CD4-positive, alpha-beta T cell treated with Interferon alpha-2 for 1 hour (primary cell): ENCODE data around the gene SMIM11.
"Not testable (repeated sequence)": the region's sequence is repeated elsewhere in the genome, so short reads cannot be mapped to it uniquely, and the experiment has no call there.

ENCODE experiments used
- DNase-seq, 2 donors: peaks; one replicate each; pipeline ENCODE4 v3.0.0-alpha.2; 2020 to 2022

The SMIM11 gene, protein sequence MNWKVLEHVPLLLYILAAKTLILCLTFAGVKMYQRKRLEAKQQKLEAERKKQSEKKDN

DNA sequence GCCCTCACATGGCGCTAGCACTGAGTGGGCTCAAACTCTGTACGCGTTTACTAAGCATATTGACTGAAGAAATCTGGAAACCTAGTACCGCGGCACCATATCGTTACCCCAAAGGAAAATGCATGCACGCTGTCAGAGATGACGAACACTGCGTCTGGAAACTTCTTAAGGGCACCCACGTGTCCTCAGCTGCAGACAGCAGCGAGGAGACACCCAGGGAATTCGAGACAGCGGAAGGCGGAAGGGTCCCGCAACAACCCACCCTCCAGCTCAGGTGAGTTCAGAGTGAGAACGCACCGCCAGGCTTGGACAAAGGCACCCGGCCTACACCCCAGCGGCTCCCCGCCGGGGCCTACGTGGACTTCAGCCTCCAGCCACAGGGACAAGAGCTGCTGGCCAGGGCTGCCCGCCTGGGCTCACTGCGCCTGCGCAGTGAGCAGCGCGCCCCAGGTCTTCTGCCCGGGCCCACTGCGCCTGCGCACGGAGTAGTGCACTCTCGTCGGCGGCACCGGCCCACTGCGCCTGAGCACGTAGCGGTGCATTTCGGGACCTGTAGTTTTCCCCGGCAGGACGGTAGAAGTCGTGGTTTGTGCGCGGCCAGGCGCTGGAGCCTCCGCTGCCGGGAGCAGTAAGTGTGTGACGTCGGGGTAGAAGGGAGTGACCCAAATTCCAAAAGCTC is at the start of gene SMIM11:
SMIM11 (plus strand) TSS at position 568 of the 679 bp plus-strand sequence. CDS start 3,998 bp downstream, outside the sequence.
- DNase-seq = not testable (repeated sequence)

GRCh38 chr21:34330055-34330454 is 45.3 kb upstream of the SMIM11 start:
- DNase-seq = no peak

DNA sequence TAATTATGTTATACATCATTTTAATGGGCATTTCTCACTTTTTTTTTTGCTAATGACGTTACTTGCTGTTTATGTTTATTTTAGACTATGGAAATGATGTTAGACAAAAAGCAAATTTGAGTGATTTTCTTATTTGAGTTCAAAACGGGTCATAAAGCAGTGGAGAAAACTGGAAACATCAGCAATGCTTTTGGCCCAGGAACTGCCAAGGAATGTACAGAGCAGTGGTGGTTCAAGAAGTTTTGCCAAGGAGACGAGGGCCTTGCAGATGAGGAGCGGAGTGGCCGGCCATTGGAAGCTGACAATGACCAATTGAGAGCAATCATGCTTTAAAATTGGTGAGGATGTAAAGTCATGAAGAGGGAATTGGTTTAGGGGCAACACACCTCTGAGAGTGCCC is 43.6 kb upstream of the SMIM11 start:
- no peak for DNase-seq

DNA sequence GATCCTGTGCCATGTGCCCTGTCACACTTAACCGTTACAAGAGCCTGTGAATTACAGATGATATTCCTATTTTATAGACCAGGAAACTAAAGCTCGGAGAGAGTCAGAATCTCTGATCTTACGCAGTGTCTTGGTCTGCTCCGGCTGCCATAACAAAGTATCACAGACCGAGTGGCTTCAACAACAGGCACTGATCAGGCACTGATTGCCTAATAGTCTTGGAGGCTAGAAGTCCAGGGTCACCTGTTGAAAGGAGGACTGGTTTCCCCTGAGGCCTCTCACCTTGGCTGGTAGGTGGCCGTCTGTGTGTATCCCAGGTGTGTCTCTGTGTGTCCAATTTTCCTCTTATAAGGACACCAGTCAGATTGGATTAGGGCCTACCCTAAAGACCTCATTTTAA is 43.0 kb upstream of the SMIM11 start:
- no peak for DNase-seq

- no peak for DNase-seq
These were observed 42.1 kb upstream of the SMIM11 start for GRCh38 chr21:34333121-34333739.

DNA sequence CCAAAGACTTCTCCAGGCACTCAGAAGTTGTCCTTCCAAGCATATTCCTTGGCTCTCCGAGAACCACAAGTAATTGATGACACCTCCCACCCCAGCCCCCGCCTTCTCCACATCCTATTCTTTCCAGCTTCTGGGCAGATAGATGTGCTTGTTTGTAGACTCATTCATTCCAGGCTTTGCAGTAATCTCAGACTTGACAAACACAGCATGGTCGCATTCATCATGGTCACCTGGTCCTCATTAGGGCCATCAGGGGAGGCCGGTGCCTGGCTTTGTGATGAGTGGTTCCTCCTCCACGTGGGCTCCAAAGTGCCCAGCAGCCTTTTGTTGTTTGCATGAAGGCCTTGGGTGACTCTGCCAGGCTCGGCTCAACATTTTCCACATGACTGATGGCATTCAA is 40.0 kb upstream of the SMIM11 start:
- DNase-seq = no peak

GRCh38 chr21:34336245-34336644 is 39.1 kb upstream of the SMIM11 start:
- DNase-seq = no peak

- DNase-seq = no peak
These were observed 38.4 kb upstream of the SMIM11 start for GRCh38 chr21:34336756-34337391.

GRCh38 chr21:34337741-34338140 is 37.6 kb upstream of the SMIM11 start:
- no peak for DNase-seq

GRCh38 chr21:34338226-34338625 is 37.1 kb upstream of the SMIM11 start:
- DNase-seq = no peak

GRCh38 chr21:34340061-34340460 is 35.2 kb upstream of the SMIM11 start:
- DNase-seq = no peak

- DNase-seq = no peak
These were observed 32.8 kb upstream of the SMIM11 start for GRCh38 chr21:34342476-34342875.

DNA sequence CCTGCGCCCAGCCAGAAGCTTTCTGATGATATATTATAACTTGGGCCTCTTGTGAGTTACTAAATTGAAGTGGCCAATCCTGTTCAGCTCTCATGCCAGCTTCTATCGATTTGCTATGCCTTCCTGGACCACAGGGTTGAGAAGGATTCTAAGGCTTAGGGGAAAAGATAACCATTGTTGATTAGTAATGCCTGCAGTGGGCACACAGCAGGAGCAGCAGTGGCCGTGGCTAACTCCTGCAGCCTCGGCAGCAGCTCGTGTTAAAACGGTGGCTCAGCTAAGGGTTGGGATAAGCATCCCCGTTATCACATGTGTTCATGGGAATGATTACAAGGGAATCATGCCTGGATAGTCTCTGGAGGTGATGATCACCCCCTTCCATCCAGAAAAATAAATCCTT is 32.0 kb upstream of the SMIM11 start:
- DNase-seq = no peak

DNA sequence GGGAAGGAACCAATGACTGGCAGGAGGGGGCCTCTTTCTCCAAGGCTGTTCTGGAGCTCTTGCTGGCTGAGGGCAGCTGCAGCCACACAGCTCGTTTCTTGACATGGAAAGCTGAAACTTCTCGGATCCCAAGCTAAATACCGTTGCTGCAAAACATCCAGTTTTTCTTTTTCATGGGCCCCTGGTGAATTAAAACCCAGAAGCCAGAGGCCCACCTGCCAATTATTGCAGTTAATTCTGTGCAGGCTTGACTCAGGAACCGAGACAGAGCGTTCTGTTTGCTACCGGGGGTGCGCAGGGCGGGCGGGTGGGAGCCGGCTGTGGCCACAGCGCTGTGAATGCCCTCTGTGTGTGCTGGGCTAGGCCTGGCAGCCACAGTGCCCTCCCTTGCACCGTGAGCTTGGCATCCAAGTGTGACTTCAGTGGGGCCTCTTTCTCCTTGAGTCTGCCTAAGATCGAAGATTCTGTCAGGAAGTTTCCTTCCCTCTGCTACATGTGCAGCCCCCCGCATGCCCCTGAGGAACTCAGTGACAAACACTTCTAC is 31.4 kb upstream of the SMIM11 start:
- no peak for DNase-seq

DNA sequence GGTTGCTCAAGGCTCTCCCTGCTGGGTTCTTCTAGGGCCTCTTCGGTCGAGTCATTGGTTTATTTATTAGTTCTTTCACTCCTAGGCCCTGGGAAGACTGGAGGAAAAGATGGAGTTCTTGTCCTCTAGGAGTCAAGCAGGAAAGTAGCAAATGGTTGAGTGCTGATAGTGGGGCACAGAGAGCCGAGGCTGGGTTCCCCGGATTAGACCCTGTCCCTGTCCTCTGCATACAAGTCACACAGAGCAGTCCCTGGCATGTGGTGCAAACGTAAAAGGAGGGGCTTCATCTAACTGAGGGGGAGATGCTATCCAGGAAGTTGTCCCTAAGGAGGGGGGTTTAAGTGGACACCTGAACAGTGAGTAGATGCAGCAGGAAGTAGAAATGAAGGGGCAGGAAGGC is 30.7 kb upstream of the SMIM11 start:
- no peak for DNase-seq

DNA sequence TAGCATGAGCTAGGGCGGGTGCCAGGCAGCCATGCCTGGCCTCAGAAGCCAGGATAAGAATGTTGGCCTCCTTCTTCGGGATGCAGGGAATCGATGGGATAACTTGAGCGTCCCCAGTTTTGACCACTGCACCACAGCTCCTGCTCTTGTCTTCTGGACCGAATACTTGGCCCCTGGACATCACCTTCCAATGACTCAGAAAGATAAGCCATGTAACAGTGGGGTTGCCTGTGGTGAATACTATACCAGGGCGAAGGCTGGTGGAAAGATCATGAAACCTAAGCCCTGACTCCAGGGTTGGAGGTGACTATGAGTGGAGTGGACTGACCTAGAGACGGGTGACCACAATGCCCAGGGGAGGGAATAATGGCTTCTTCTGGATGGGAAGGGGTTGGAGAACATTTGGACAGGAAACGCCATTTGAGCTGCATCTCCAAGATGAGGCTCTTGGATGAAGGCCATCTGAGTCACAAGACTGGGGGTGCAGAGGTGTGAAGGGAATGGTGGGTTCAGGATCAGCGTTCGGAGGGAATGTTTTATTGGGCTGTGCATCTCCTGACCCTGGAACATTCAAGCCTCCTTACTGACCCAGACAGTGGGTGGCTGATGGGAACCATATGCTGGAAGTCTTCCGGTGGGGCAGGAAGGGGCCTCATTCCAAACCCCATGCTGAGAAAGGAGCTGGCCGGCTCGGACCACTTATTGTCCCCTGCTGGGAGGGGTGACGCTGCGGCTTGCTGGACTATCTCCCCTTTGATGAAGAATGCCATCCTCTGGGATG is 30.0 kb upstream of the SMIM11 start:
- DNase-seq = no peak

GRCh38 chr21:34345892-34346291 is 29.4 kb upstream of the SMIM11 start:
- no peak for DNase-seq

- DNase-seq = no peak
These were observed 26.3 kb upstream of the SMIM11 start for GRCh38 chr21:34348890-34349519.

DNA sequence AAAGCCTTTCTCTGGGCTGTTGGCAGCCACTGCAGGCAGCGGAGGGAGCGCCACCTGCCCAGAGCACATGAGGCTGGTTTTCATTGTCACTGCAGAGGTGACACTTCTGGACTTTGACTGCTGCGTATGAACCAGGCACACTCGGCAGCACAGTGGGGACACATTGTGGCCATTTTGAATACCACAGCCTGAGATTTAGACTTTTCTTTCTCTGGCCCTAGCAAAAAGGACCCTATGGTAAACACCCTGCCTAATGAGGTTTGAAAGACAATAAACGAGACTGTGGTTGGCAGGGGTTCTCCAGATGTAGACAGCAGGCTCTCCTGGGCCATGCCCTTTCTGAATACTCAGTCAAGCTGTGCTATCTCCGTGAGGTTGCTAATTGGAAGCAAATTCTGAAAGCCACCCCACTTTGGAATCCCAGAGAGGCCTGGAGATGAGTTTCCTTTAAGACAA is 23.5 kb upstream of the SMIM11 start:
- peak; percentile 14 to 25 for DNase-seq

GRCh38 chr21:34352556-34352955 is 22.8 kb upstream of the SMIM11 start:
- DNase-seq = no peak

- no peak for DNase-seq
These were observed 22.1 kb upstream of the SMIM11 start for GRCh38 chr21:34353182-34353581.

- no peak for DNase-seq
These were observed 20.5 kb upstream of the SMIM11 start for GRCh38 chr21:34354836-34355235.
